Tibial nerve (tissue), 4 donors: ENCODE data around the gene LRRC8A. TPM values are rescaled to one million over a fixed set of nuclear protein-coding genes. Genes with fewer than 3 reads are reported as not detected.
A peak's percentile ranks its signal among the peaks of the same experiment; 100 is the strongest.

ENCODE experiments used
- DNase-seq, 2 donors: peaks; one replicate each; pipeline ENCODE4 v3.0.0-alpha.2; 2019; ENCODE audit warnings: low spot score in 2 of 2
- H3K27ac ChIP-seq, 4 donors: fragments of 200-600 bp; sonication (generic) in 3 of 4; one replicate each; pipeline ENCODE4 v1.5.1; 2017 to 2019; ENCODE audit warnings: mild to moderate bottlenecking in 1 of 4
- H3K27me3 ChIP-seq, 2 donors: fragments of 200-600 bp; sonication (generic) in 1 of 2; one replicate each; pipeline versions ENCODE4 v1.5.1 to v1.6.0; 2017 to 2019
- H3K36me3 ChIP-seq, 3 donors: fragments of 200-600 bp; sonication (generic); one replicate each; pipeline ENCODE4 v1.5.1; 2018 to 2019
- H3K4me1 ChIP-seq, 4 donors: fragments of 200-600 bp; sonication (generic) in 3 of 4; one replicate each; pipeline ENCODE4 v1.5.1; 2017 to 2019
- H3K4me3 ChIP-seq, 4 donors: fragments of 200-600 bp; sonication (generic) in 3 of 4; one replicate each; pipeline ENCODE4 v1.5.1; 2017 to 2019; ENCODE audit warnings: mild to moderate bottlenecking in 1 of 4, moderate library complexity in 1 of 4
- H3K9me3 ChIP-seq, 4 donors: fragments of 200-600 bp; sonication (generic) in 3 of 4; one replicate each; pipeline ENCODE4 v1.5.1; 2017 to 2019
- CTCF ChIP-seq, 5 experiments: fragments of 200-600 bp in 3 of 5; fragments of 450-650 bp in 2 of 5; sonication (generic) in 3 of 5; IDR thresholded peaks; one replicate each; pipeline ENCODE4 v1.5.1; 2016 to 2019; ENCODE audit warnings: antibody characterized with exemption in 5 of 5, mild to moderate bottlenecking in 3 of 5, moderate library complexity in 2 of 5
- EP300 ChIP-seq, 2 donors: sonication (generic); formaldehyde crosslinking; IDR thresholded peaks; one replicate each; pipeline ENCODE4 v1.6.1; 2017; ENCODE audit warnings: antibody characterized with exemption in 2 of 2, mild to moderate bottlenecking in 1 of 2
- POLR2A ChIP-seq, 2 donors: fragments of 450-650 bp; IDR thresholded peaks; one replicate each; pipeline ENCODE4 v1.6.1; 2017; ENCODE audit warnings: antibody characterized with exemption in 2 of 2, mild to moderate bottlenecking in 2 of 2, moderate library complexity in 2 of 2
- WGBS, 2 donors: methylation state at CpG; one replicate each; pipeline ENCODE4 v1.1.5; 2018; 5-methylcytosine and 5-hydroxymethylcytosine counted together
- total RNA-seq, 4 donors: library from RNA; depleted of rRNA; stranded (reverse); fragments of >200 nt; gene quantifications; one replicate each; pipeline ENCODE4 v1.1.0, GENCODE V29; 2016

The LRRC8A gene
- total RNA-seq, 4 donors from 2014 or later: 65.1 to 94.7 (median 81.1) TPM

DNA sequence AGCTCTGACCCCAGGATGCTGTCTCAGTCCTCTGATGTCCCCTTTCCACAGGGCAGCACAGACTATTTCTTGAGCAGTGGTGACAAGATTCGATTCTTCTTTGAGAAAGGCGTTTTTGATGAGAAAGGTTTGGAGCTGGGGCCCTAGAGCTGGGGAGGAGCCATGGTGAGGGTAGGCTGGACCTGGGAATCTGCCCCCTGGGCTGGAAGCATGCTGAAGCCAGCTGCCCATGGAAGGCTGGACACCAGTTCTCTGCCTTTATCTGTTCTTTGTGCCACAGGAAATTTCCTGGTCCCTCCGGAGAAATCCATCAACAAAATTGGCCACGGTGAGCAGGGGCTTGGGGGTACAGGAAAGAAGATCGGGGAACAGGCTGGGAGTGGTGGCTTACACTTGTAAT lies 51.8 kb downstream of the LRRC8A start:
- TF ChIP-seq EP300 (IDR thresholded peaks at IDR 0.05) (no peak), POLR2A (IDR thresholded peaks at IDR 0.05) (no peak), CTCF (IDR thresholded peaks at IDR 0.05) (no peak)
- Histone ChIP-seq H3K36me3 (peaks cover 0 to 52% (median 0%) of the 10 kb centered on the region in 3 donors), H3K9me3 (no peaks in the 10 kb centered on the region), H3K4me1 (no peaks in the 10 kb centered on the region), H3K4me3 (no peak overlapping the region), H3K27ac (no peak overlapping the region), H3K27me3 (no peaks in the 10 kb centered on the region)
- DNase-seq: no peak
- WGBS, 2 donors: 80 to 90% methylated on average over 5 of the region's 5 CpGs

DNA sequence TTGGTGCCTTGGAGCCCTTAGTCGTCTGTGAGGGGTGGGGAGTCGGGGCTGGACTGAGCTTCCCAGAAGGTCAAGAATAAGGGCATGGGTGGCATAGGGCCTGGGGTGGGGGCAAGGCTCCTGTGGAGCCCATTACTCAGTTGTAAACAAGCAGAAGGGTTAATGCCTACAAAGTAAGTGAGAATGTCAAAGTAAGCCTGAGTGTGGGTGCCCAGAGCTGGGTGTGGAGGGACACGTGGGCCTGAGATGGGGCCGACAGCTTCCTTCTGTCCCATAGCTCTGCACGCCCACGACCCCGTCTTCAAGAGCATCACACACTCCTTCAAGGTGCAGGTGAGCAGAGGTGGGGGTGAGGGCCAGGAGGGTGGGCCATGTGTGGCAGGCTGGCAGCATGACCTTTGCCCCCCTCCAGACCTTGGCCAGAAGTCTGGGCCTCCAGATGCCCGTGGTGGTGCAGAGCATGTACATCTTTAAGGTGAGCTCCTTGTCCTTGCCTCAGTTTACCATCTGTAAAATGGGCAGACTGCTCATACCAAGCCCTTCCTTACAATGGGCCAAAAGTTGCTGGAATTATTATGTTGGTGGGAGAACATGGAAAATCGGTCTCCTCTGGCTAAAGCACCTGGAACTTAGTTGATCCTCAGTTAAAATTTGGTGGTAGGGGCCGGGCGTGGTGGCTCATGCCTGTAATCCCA lies 54.4 kb downstream of the LRRC8A start:
- TF ChIP-seq CTCF (IDR thresholded peaks at IDR 0.05) (no peak), EP300 (IDR thresholded peaks at IDR 0.05) (no peak), POLR2A (IDR thresholded peaks at IDR 0.05) (no peak)
- WGBS, 2 donors: 84 to 86% methylated on average over 11 of the region's 11 CpGs
- DNase-seq: no peak
- H3K27me3 ChIP-seq: no peaks in the 10 kb centered on the region
- peaks cover 0 to 52% (median 0%) of the 10 kb centered on the region in 3 donors for H3K36me3 ChIP-seq
- no peak overlapping the region for H3K4me3 ChIP-seq
- H3K9me3 ChIP-seq: no peaks in the 10 kb centered on the region
- peaks cover 0 to 10% (median 0%) of the 10 kb centered on the region in 4 donors for H3K4me1 ChIP-seq
- H3K27ac ChIP-seq: no peak overlapping the region

GRCh38 chr9:128937310-128938165 lies 55.6 kb downstream of the LRRC8A start:
- no peak overlapping the region for H3K27ac ChIP-seq
- H3K36me3 ChIP-seq: peaks cover 0 to 64% (median 0%) of the 10 kb centered on the region in 3 donors
- H3K27me3 ChIP-seq: no peaks in the 10 kb centered on the region
- WGBS, 2 donors: 84 to 85% methylated on average over 9 of the region's 9 CpGs
- H3K4me3 ChIP-seq: no peak overlapping the region
- DNase-seq: no peak
- no peaks in the 10 kb centered on the region for H3K9me3 ChIP-seq
- no peak for TF ChIP-seq CTCF (IDR thresholded peaks at IDR 0.05)
- no peak for TF ChIP-seq POLR2A (IDR thresholded peaks at IDR 0.05)
- no peak for TF ChIP-seq EP300 (IDR thresholded peaks at IDR 0.05)
- H3K4me1 ChIP-seq: peaks cover 0 to 16% (median 0%) of the 10 kb centered on the region in 4 donors

GRCh38 chr9:128940271-128940921 lies 58.5 kb downstream of the LRRC8A start:
- Histone ChIP-seq H3K9me3 (no peaks in the 10 kb centered on the region), H3K4me3 (no peak overlapping the region), H3K36me3 (peaks cover 0 to 73% (median 0%) of the 10 kb centered on the region in 3 donors), H3K27ac (peak overlapping the region in 2 of 4 donors; percentile 39 to 64), H3K4me1 (peaks cover 0 to 39% (median 0%) of the 10 kb centered on the region in 4 donors), H3K27me3 (no peaks in the 10 kb centered on the region)
- no peak for DNase-seq
- TF ChIP-seq POLR2A (IDR thresholded peaks at IDR 0.05): no peak
- TF ChIP-seq EP300 (IDR thresholded peaks at IDR 0.05): no peak
- no peak for TF ChIP-seq CTCF (IDR thresholded peaks at IDR 0.05)
- 49 to 59% methylated on average over 13 to 15 of the region's 15 CpGs for WGBS, 2 donors
